GM19025 (cell line): Measurements from ENCODE around the gene PRR11.
"Not testable (repeated sequence)": the region's sequence is repeated elsewhere in the genome, so short reads cannot be mapped to it uniquely, and the experiment has no call there.

Experiments used
- ATAC-seq: cut with Tn5 transposase; IDR thresholded peaks from one replicate; pipeline ENCODE4 v1.9.1; 2021; ENCODE audit warnings: mild to moderate bottlenecking, low read depth, moderate library complexity; ENCODE audit not compliant: unreplicated experiment

PRR11 gene

DNA sequence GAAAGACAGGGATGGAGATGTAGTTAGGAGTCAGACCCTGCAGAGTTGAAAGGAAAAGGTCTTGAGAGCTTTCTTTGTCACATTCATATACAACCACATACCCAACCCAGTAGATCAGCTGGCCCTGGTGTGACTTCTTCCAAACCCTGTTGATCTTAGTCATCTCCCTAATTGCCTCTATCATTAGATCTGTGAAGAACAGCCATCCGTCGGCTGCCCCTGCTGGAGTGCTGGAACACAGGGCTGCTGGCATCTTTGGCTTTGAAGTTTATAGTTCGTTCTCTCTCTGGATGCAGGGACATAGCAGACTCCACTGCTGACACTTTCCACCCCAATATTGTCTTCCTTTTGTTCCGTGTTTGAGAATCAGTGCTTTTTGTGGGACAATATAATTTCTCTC, 43.9 kb downstream of the PRR11 start:
- no peak for ATAC-seq

GRCh38 chr17:59202320-59202719, 46.8 kb downstream of the PRR11 start:
- no peak for ATAC-seq

GRCh38 chr17:59219370-59219769, 63.8 kb downstream of the PRR11 start:
- no peak for ATAC-seq

DNA sequence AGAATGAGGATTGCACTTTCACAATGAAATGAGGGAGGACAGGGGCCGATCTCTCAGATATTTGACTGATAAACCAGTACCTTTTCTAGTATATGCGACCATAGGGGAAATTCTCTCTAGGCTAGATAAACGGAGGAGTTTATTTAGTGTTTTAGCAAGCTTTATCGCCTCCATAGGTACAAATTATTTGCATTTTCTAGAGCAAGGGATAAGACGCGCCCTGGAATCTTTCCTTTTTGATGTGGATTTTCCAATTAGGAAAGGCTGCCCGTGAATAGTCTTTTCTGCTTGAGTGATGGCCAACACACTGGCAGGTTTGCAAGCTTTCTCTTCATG, 64.4 kb downstream of the PRR11 start:
- no peak for ATAC-seq

GRCh38 chr17:59220328-59221158, 65.0 kb downstream of the PRR11 start, which contains the start of gene GDPD1:
TSS of gene GDPD1 (plus strand) at chr17:59220511. CDS start at chr17:59220610, 99 bp downstream.
- peak; percentile 96 for ATAC-seq

- ATAC-seq, result no peak
Measured at GRCh38 chr17:59221159-59221847, 65.8 kb downstream of the PRR11 start.

GRCh38 chr17:59223813-59224212, 68.3 kb downstream of the PRR11 start:
- no peak for ATAC-seq

DNA sequence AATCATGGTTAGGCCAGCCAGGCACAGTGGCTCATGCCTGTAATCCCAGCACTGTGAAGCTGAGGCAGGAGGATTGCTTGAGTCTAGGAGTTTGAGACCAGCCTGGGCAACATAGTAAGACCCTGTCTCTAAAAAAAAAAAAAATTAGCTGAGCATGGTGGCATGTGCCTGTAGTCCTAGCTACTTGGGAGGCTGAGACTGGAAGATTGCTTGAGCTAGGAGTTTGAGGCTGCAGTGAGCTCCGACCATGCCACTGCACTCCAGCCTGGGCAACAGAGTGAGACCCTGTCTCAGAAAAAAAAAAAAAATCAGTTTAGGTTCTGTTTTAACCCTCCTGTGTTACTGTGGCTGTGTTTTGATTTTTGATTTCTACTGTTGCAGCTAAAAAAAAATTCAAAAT, 73.0 kb downstream of the PRR11 start:
- ATAC-seq, result not testable (repeated sequence)

DNA sequence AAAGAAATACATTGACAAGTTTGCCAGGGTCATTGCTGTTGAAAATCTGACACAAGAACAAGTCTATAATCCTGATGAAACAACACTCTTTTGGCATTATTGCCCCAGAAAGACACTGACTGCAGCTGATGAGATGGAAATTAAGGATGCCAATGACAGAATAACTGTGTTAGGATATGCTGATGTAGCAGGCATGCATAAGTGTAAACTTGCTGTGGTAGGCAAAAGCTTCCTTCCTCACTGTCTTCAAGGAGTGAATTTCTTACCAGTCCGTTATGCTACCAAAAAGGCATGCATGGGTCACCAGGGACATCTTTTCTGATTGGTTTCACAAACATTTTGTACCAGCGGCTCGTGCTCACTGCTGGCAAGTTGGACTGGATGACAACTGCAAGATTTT, 75.2 kb downstream of the PRR11 start:
- ATAC-seq, result no peak

DNA sequence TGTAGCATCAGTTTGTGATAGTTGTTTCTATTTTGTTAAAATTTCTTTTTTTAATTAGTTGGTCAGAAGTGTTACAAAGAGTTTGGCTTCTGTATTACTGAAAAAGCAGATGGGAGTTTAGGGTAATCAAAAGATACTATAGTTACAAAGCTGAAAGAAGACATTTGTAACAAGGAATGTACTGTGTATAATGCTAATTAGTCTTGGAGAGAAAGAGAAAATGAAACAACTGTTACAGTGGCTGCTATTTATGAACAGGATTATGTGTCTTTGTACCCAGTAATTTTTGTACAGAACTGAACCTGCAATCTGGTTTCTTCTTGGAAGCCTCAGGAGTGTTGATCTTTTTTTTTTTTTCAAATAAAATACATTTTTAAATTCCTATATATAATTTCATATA, 79.1 kb downstream of the PRR11 start:
- no peak for ATAC-seq

DNA sequence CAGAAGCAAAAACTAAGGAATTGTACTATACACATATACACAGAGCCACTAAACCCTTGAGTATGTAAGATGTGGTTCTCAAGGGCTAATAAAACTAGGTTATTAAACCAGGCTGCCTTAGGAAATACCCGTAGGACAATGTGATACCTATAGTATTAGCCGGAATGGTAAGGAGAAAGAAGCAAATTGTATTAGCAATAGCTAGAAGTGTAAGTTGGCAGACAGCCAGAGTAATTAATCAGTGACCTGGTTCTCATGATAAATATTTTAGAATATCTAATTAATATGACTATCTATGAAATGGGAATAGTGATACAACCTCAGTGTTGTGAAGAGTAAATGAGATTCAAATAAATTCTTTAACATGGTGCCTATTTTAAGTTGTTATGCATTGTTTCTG, 83.4 kb downstream of the PRR11 start:
- ATAC-seq, result no peak

- ATAC-seq, result no peak
Measured at GRCh38 chr17:59244081-59244480, 88.5 kb downstream of the PRR11 start.
